Omental fat pad (tissue), 4 donors: Measurements from ENCODE around the gene PCDHGB1. TPM values are rescaled to one million over a fixed set of nuclear protein-coding genes. Genes with fewer than 3 reads are reported as not detected.
"Not testable (repeated sequence)": the region's sequence is repeated elsewhere in the genome, so short reads cannot be mapped to it uniquely, and the experiment has no call there.

Source experiments
- ATAC-seq: fragments of 150-250 bp; one replicate; pipeline ENCODE4 v1.9.1; 2016; ENCODE audit warnings: mild to moderate bottlenecking, moderate library complexity; ENCODE audit not compliant: low FRiP score
- DNase-seq: peaks from one replicate; pipeline ENCODE4 v3.0.0-alpha.2; 2019; ENCODE audit warnings: low spot score
- total RNA-seq, 4 donors: library from RNA; depleted of rRNA; stranded (reverse); fragments of >200 nt; gene quantifications; one replicate each; pipeline ENCODE4 v1.1.0, GENCODE V29; 2016
- TF ChIP-seq, protein P1 (sequence below), 3 donors: fragments of 450-650 bp; IDR thresholded peaks; one replicate each; pipeline ENCODE4 v1.5.1; 2016 to 2017; ENCODE audit warnings: antibody characterized with exemption in 3 of 3, mild to moderate bottlenecking in 3 of 3, moderate library complexity in 2 of 3

PCDHGB1 gene
- 1 to 10 TPM; 1.4 to 6.0 (median 2.2) TPM for total RNA-seq

DNA sequence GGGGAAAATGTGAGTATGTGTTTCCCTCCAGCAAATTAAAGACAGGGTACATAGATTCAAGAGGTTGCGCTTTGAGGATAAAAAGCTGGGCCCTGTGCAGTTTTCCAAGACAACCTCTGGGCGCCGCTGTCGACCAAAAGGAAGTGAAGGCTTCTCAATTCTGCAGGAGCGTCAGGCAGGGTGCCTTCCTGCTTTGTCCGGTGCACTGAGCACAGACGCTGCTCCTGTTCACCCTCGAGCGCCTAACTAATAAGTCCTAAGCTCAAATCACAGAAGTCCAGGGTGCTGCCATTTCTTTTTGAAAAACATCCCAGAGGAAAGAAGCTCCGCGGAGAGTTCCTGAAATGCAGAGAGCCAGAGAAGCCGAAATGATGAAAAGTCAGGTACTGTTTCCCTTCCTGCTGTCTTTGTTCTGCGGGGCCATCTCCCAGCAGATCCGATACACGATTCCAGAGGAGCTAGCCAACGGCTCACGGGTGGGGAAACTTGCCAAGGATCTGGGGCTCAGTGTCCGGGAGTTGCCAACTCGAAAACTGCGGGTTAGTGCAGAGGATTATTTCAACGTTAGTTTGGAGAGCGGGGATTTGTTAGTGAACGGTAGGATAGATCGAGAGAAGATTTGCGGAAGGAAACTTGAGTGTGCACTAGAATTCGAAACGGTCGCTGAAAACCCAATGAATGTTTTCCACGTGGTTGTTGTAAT, at the start of gene PCDHGB1:
TSS of gene PCDHGB1 (plus strand) at position 183 of the 703 bp plus-strand sequence. CDS start at position 345, 162 bp downstream.
- TF ChIP-seq, protein P1, sequence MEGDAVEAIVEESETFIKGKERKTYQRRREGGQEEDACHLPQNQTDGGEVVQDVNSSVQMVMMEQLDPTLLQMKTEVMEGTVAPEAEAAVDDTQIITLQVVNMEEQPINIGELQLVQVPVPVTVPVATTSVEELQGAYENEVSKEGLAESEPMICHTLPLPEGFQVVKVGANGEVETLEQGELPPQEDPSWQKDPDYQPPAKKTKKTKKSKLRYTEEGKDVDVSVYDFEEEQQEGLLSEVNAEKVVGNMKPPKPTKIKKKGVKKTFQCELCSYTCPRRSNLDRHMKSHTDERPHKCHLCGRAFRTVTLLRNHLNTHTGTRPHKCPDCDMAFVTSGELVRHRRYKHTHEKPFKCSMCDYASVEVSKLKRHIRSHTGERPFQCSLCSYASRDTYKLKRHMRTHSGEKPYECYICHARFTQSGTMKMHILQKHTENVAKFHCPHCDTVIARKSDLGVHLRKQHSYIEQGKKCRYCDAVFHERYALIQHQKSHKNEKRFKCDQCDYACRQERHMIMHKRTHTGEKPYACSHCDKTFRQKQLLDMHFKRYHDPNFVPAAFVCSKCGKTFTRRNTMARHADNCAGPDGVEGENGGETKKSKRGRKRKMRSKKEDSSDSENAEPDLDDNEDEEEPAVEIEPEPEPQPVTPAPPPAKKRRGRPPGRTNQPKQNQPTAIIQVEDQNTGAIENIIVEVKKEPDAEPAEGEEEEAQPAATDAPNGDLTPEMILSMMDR (IDR thresholded peaks at IDR 0.05) = no peak
- no peak for ATAC-seq
- no peak for DNase-seq

DNA sequence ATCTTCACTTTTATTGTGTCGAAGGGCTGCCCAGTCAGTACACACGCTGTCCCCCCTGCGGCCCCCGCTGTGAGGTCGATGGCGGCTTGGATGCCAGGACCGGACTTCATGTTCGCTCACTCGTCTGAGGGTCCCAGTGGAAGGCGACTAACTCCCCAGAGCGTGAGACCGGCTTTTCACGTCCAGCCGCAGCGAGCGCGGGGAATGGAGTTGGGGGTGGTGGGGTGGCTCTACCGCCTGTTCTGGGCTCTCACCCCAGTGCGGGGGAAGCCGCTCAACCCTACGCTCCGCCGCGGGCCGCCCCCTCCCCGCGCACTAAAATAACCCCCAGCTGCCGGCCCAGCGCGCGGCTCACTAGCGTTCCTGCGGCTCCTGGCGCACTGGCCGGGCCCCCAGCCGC, 46.1 kb upstream of the PCDHGB1 start, which contains the start of gene SLC25A2:
TSS of gene SLC25A2 (minus strand) at position 294 of the 400 bp plus-strand sequence. CDS start at position 110, 184 bp downstream.
- DNase-seq = no peak
- no peak for ATAC-seq
- TF ChIP-seq, protein P1 (IDR thresholded peaks at IDR 0.05) = no peak

DNA sequence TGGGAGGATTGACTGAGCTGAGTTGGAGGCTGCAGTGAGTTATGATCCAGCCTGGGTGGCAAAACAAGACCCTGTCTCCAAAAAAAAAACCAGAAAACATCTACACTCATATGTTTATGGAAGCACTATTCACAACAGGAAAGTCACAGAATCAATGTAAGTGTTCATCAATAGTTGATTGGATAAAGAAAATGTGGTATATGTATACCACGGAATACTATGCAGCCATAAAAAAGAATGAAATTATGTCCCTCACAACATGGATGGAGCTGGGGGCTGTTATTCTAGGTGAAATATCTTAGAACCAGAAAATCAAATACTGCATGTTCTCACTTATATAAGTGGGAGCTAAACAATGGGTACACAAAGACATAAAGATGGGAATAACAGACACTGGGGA, 43.3 kb upstream of the PCDHGB1 start:
- DNase-seq (no peak), ATAC-seq (no peak)
- TF ChIP-seq, protein P1 (IDR thresholded peaks at IDR 0.05) = no peak

DNA sequence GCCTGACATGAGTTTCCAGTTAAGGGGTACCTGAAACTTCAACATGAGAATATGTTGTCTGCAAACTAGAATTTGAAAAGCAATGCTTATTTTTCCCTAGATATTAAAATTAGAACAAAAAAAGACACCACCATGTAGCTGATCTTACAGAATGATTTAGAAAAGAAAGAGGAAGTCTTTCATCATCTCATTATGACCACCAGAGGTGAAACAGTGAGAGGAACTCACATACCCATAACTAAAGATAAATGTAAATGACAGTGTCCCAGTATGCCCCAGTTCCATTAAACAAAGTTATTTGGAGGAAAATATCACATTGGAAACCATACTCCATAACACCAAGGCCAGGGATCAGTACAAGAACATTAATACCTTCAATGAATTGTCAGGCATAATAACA, 36.2 kb upstream of the PCDHGB1 start:
- ATAC-seq (no peak), DNase-seq (no peak)
- TF ChIP-seq, protein P1 (IDR thresholded peaks at IDR 0.05) = no peak

DNA sequence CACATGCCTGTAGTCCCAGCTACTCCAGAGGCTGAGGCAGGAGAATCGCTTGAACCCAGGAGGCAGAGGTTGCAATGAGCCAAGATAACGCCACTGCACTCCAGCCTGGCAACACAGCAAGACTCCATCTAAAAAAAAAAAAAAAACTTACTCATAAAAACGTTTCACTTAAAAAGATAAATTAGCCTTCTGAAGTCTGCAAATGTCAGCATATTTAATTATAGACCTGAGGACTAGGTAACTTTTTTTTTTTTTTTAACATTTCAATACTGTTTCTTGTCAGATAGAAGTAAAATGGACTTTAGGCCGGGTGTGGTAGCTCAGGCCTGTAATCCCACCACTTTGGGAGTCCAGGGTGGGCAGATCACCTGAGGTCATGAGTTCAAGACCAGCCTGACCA, 32.9 kb upstream of the PCDHGB1 start:
- ATAC-seq, DNase-seq: not testable (repeated sequence)

DNA sequence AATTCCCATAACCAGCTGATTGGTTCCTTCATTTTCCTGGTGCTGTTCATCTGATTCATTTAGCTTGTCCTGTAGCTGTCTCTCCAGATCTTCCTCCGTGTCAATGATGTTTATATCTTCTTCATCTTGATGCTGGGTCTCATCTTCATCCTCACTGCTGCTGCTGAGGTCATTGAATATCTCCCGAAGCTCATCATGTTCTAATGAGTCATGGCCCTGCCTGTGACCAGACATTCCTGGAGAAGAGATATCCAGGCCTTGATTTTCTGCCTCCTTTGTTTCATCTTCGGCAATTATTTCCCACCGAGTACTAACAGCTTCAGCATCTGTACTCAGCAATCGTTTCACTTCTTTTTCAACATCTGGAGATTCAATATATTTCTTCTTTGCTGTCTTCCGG, 30.7 kb upstream of the PCDHGB1 start:
- no peak for ATAC-seq
- TF ChIP-seq, protein P1 (IDR thresholded peaks at IDR 0.05) = no peak

DNA sequence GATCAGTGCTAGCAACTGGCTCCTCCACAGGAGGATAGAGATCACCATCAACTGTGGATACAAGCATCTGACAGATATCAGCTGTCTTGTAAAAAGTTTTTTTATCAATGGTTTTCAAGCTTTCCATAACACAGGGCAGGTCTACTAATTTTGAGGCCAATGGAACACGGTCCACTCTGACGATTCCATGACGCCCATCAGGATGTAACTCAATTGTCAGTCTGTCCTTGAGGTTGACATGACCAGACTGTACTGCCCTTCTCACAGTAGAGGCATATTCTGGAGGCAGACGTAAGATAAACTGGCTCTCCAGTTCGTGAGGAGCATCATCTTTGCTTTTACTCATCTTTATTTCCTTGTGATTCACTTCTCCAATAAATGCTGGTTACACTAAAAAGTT, 30.2 kb upstream of the PCDHGB1 start:
- ATAC-seq (no peak), DNase-seq (no peak)
- TF ChIP-seq, protein P1 (IDR thresholded peaks at IDR 0.05) = no peak

More for the DNA sequence above, 30.7 kb upstream of the PCDHGB1 start:
- no peak for DNase-seq
